Esophagus muscularis mucosa (tissue), 4 donors: Measurements from ENCODE around the gene ZNF396. TPM values are rescaled to one million over a fixed set of nuclear protein-coding genes. Genes with fewer than 3 reads are reported as not detected.

Experiments
- DNase-seq: peaks from one replicate; pipeline ENCODE4 v3.0.0-alpha.2; 2017; ENCODE audit errors: extremely low spot score
- H3K27ac ChIP-seq, 4 donors: fragments of 200-600 bp; sonication (generic); replicated peaks in 1 of 4; 1 replicate in 3 of 4; 2 replicates in 1 of 4; pipeline ENCODE4 v1.5.1; 2016 to 2019; ENCODE audit warnings: mild to moderate bottlenecking in 1 of 4
- H3K27me3 ChIP-seq, 4 donors: fragments of 200-600 bp; sonication (generic); one replicate each; pipeline versions ENCODE4 v1.5.1 to v1.6.0; 2016 to 2019
- H3K36me3 ChIP-seq, 4 donors: fragments of 200-600 bp; sonication (generic); one replicate each; pipeline ENCODE4 v1.5.1; 2016 to 2019
- H3K4me1 ChIP-seq, 4 donors: fragments of 200-600 bp; sonication (generic); one replicate each; pipeline ENCODE4 v1.5.1; 2016 to 2019
- H3K4me3 ChIP-seq, 4 donors: fragments of 200-600 bp; sonication (generic); 1 replicate in 2 of 4; 2 replicates in 2 of 4; pipeline ENCODE4 v1.5.1; 2016 to 2019; ENCODE audit warnings: mild to moderate bottlenecking in 4 of 4, moderate library complexity in 1 of 4
- H3K9me3 ChIP-seq, 4 donors: fragments of 200-600 bp; sonication (generic); 1 replicate in 3 of 4; 2 replicates in 1 of 4; pipeline ENCODE4 v1.5.1; 2016 to 2019
- CTCF ChIP-seq, 3 experiments: fragments of 200-600 bp in 2 of 3; fragments of 450-650 bp in 1 of 3; sonication (generic) in 2 of 3; IDR thresholded peaks; one replicate each; pipeline ENCODE4 v1.5.1; 2017 to 2019; ENCODE audit warnings: antibody characterized with exemption in 3 of 3, mild to moderate bottlenecking in 2 of 3, moderate library complexity in 1 of 3
- EP300 ChIP-seq: sonication (generic); formaldehyde crosslinking; IDR thresholded peaks from one replicate; pipeline ENCODE4 v1.6.1; 2017; ENCODE audit warnings: antibody characterized with exemption
- POLR2A ChIP-seq: fragments of 450-650 bp; IDR thresholded peaks from one replicate; pipeline ENCODE4 v1.6.1; 2017; ENCODE audit warnings: antibody characterized with exemption, moderate library complexity, mild to moderate bottlenecking, low read depth
- POLR2AphosphoS5 ChIP-seq, 2 donors: sonication (generic); formaldehyde crosslinking; IDR thresholded peaks; one replicate each; pipeline ENCODE4 v1.6.1; 2017; ENCODE audit warnings: antibody characterized with exemption in 2 of 2
- WGBS: methylation state at CpG from one replicate; pipeline ENCODE4 v1.1.5; 2018; 5-methylcytosine and 5-hydroxymethylcytosine counted together
- intact Hi-C: fragments of 100-400 bp; cut with DNase I; formaldehyde crosslinking; loops from one replicate; pipeline ENCODE4 v1.15.1; 2023
- total RNA-seq, 4 donors: library from RNA; depleted of rRNA; stranded (reverse); fragments of >200 nt; gene quantifications; one replicate each; pipeline versions ENCODE4 v1.1.0 to v1.2.1, GENCODE V29; 2016

ZNF396 gene
- total RNA-seq, 4 donors from 2014 or later: 0.99 to 2.5 (median 1.4) TPM

GRCh38 chr18:35379421-35379820, 2.3 kb upstream of the ZNF396 start:
- intact Hi-C loops: no loop called here
- no peak for DNase-seq
- 76% methylated on average over 2 of the region's 2 CpGs for WGBS
- no peak overlapping the region for H3K27ac ChIP-seq
- H3K36me3 ChIP-seq: no peaks in the 10 kb centered on the region
- H3K9me3 ChIP-seq: peaks cover 0 to 6% (median 0%) of the 10 kb centered on the region in 4 donors
- peaks cover 3 to 15% (median 11%) of the 10 kb centered on the region in 4 donors for H3K4me1 ChIP-seq
- peaks cover 0 to 6% (median 2%) of the 10 kb centered on the region in 4 donors for H3K27me3 ChIP-seq
- TF ChIP-seq POLR2A (no peak), CTCF (IDR thresholded peaks at IDR 0.05) (no peak), EP300 (no peak), POLR2AphosphoS5 (IDR thresholded peaks at IDR 0.05) (no peak)
- no peak overlapping the region for H3K4me3 ChIP-seq

GRCh38 chr18:35378574-35378896, 1.4 kb upstream of the ZNF396 start:
- intact Hi-C loops: no loop called here
- DNase-seq: no peak
- Histone ChIP-seq H3K4me1 (peaks cover 3 to 15% (median 11%) of the 10 kb centered on the region in 4 donors), H3K27ac (no peak overlapping the region), H3K9me3 (peaks cover 0 to 6% (median 0%) of the 10 kb centered on the region in 4 donors), H3K4me3 (no peak overlapping the region), H3K36me3 (peaks cover 0 to 4% (median 0%) of the 10 kb centered on the region in 4 donors), H3K27me3 (peaks cover 0 to 6% (median 2%) of the 10 kb centered on the region in 4 donors)
- 51% methylated on average over 4 of the region's 4 CpGs for WGBS
- TF ChIP-seq CTCF (IDR thresholded peaks at IDR 0.05): no peak
- no peak for TF ChIP-seq EP300
- TF ChIP-seq POLR2AphosphoS5 (IDR thresholded peaks at IDR 0.05): no peak
- no peak for TF ChIP-seq POLR2A

- peaks cover 0 to 6% (median 0%) of the 10 kb centered on the region in 4 donors for H3K9me3 ChIP-seq
- peak overlapping the region in 2 of 4 donors; percentile 92 to 98 for H3K4me3 ChIP-seq
- H3K4me1 ChIP-seq: peaks cover 3 to 15% (median 11%) of the 10 kb centered on the region in 4 donors
- intact Hi-C loops: no loop called here
- peaks cover 0 to 5% (median under 1%) of the 10 kb centered on the region in 4 donors for H3K36me3 ChIP-seq
- peak; percentile 26 for DNase-seq
- H3K27me3 ChIP-seq: peaks cover 0 to 6% (median 2%) of the 10 kb centered on the region in 4 donors
- H3K27ac ChIP-seq: no peak overlapping the region
- 83% methylated on average over 14 of the region's 14 CpGs for WGBS
- TF ChIP-seq CTCF (IDR thresholded peaks at IDR 0.05) (no peak), EP300 (no peak), POLR2A (no peak), POLR2AphosphoS5 (IDR thresholded peaks at IDR 0.05) (no peak)
Observed at GRCh38 chr18:35377875-35378573, 887 bp upstream of the ZNF396 start.

- WGBS: 24% methylated on average over 10 of the region's 13 CpGs
- intact Hi-C loops: no loop called here
- Histone ChIP-seq H3K27ac (peak overlapping the region in 2 of 4 donors; percentile 68 to 73), H3K4me1 (peaks cover 3 to 15% (median 11%) of the 10 kb centered on the region in 4 donors), H3K9me3 (no peaks in the 10 kb centered on the region), H3K4me3 (peak overlapping the region; percentile 70 to 98 (median 93)), H3K36me3 (peaks cover 0 to 5% (median 2%) of the 10 kb centered on the region in 4 donors), H3K27me3 (peaks cover 0 to 6% (median 0%) of the 10 kb centered on the region in 4 donors)
- peak; percentile 86 for DNase-seq
- no peak for TF ChIP-seq EP300
Observed at GRCh38 chr18:35376393-35376741, 770 bp downstream of the ZNF396 start.

- Histone ChIP-seq H3K9me3 (no peaks in the 10 kb centered on the region), H3K27ac (no peak overlapping the region), H3K36me3 (peaks cover 0 to 5% (median 2%) of the 10 kb centered on the region in 4 donors), H3K27me3 (peaks cover 0 to 6% (median 0%) of the 10 kb centered on the region in 4 donors), H3K4me1 (peaks cover 3 to 15% (median 11%) of the 10 kb centered on the region in 4 donors), H3K4me3 (no peak overlapping the region)
- WGBS: 91% methylated on average over 4 of the region's 4 CpGs
- TF ChIP-seq CTCF (IDR thresholded peaks at IDR 0.05) (no peak), POLR2AphosphoS5 (IDR thresholded peaks at IDR 0.05) (no peak)
- intact Hi-C loops: no loop called here
- DNase-seq: no peak
Observed at GRCh38 chr18:35374708-35375107, 2.4 kb downstream of the ZNF396 start.
